Peyer's patch (tissue), 4 donors: ENCODE results near the gene C1orf210.

Source experiments
- CTCF ChIP-seq, 6 experiments: fragments of 450-650 bp in 4 of 6; fragments of 200-600 bp in 2 of 6; sonication (generic) in 1 of 6; IDR thresholded peaks; one replicate each; pipeline ENCODE4 v1.5.1; 2017 to 2019; ENCODE audit warnings: antibody characterized with exemption in 6 of 6, mild to moderate bottlenecking in 3 of 6, moderate library complexity in 1 of 6
- POLR2A ChIP-seq, 2 donors: fragments of 450-650 bp; IDR thresholded peaks; one replicate each; pipeline ENCODE4 v1.5.1; 2017; ENCODE audit warnings: antibody characterized with exemption in 2 of 2, mild to moderate bottlenecking in 2 of 2, moderate library complexity in 2 of 2

DNA sequence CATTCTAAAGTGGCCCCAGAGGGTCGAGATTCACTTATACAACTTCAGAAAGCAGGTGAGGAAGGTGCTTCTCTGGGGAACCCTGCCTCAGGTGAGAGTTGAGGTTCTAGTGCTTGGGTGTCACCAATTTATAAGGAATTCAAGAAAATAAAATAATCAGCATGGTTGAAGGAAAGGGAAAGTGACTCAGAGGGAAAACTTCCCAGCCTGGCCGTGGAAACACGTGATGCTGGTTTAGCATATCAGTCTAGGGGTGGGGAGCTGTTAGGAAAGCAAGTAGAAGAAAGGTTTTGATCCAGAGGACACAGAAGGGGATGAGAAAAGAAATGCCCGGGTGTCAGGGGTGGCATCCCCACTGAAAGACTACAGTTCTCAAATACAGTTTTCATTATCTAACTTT, 53.3 kb downstream of the C1orf210 start:
- TF ChIP-seq CTCF (IDR thresholded peaks at IDR 0.05) (no peak), POLR2A (IDR thresholded peaks at IDR 0.05) (no peak)
